GM19023 (cell line): ENCODE data around the gene BCAS1.
A peak's percentile ranks its signal among the peaks of the same experiment; 100 is the strongest.

Experiments used
- ATAC-seq: cut with Tn5 transposase; IDR thresholded peaks from one replicate; pipeline ENCODE4 v1.9.1; 2021; ENCODE audit warnings: mild to moderate bottlenecking, moderate library complexity; ENCODE audit not compliant: unreplicated experiment

BCAS1 gene

DNA sequence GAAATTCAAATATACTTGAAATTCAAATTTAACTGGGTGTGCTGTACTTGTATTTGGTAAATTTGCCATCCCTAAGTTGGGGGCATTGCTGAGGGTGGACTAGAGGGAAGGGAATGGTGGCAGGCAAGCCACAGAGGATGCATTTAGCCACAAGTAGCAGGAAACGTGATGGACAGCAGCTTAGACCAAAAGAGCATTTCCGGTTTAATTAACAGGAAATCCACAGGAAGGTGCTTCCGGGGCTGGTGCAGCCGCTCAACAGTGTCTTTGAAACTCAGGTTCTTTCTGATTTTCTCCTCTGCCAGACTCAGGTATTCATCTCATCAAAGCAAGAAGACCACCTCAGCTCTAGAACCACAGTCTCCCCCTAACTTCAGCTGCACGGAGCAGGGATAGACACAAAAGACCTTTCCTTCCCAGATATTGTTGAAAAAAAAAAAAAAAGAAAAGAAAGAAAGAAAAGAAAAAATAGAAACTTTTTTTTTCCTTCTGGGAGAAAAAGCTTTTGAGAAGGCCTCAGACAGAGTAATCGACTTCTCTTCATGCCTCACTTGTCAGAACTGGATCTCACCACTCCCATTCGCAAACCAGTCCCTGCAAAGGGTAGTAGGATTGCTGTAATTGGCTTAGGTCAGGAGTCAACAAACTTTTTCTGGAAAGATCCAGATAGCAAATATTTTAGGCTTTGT lies 8.0 kb upstream of the BCAS1 start:
- ATAC-seq: no peak

GRCh38 chr20:54076259-54076658 lies 5.9 kb upstream of the BCAS1 start:
- ATAC-seq: no peak

DNA sequence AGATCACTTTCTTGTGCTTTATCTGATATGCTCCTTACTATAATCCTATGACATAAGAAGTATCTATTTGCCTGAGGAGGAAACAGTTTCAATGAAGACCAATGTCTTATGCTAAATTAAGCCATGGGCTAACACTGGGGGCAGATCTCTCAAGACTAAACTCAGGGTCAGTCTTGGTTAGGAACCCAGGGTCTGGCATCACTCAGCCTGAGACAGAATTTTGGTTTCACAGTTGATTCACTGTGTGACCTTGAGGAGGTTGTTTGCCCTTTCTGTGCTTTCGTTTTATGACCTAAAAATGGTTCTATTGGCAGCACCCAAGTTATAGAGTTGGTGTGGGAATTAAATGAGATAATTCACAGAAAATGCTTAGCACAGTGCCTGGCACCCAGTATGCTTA lies 4.9 kb upstream of the BCAS1 start:
- ATAC-seq: no peak

DNA sequence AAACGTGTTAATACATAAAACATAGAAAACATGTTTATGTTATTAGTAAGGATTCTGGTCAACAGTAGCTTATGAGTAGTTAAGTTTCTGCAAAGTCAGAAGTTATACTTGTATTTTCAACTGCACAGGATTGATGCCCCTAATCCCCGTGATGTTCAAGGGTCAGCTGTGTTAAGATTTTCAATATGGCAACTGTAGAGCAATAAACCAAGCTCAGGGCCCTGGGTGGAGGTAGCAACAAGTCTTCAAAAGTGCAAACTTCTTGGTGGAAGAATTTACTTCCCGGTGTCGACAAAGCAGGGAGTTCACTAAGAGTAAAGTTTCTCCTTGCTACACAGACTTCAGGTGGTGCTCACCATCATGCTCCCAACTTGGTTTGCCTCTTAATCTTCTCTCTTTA lies 4.1 kb upstream of the BCAS1 start:
- ATAC-seq: no peak

- ATAC-seq: no peak
Observed at GRCh38 chr20:54073288-54073687, 2.9 kb upstream of the BCAS1 start.

DNA sequence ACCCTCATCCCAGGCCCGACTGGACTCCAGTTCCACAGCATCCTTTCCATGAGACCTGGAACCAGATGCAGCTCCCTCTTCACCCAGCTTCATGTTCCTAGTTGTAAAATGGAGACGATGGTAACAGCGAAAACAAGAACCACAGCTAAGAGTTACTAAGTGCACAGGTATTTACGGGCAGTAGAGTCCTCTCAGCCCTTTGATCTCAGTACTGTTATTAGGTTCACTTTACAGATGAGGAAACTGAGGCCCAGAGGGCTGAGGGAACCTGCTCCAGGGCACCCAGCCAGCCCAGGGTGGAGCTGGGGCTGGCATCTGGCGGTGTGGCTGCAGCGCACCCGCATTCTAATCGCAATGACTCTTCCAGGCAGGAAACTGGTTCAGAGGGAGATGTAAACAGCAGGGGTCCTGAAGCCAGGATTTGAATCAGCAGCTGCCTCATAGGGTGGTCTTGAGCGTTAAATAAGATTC lies 858 bp downstream of the BCAS1 start:
- no peak for ATAC-seq

DNA sequence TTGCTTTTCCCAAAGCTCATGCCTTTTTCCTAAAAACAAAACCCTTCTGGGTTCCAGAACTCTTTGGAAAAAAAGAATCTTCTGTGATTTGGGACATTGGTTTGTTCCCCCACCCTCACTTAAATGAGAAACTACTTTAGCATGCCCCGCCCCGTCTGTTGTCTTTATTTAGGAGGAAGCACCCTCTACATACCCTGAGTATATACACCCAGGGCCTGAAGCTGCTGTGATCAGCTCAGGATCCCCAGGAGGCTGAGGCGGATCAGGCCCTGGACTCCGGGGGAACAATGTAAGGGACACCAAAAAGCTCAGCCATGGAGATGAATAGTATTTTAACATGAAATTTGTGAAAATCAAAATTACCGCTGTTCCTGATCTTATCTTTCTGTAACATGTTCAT lies 1.4 kb downstream of the BCAS1 start:
- no peak for ATAC-seq

DNA sequence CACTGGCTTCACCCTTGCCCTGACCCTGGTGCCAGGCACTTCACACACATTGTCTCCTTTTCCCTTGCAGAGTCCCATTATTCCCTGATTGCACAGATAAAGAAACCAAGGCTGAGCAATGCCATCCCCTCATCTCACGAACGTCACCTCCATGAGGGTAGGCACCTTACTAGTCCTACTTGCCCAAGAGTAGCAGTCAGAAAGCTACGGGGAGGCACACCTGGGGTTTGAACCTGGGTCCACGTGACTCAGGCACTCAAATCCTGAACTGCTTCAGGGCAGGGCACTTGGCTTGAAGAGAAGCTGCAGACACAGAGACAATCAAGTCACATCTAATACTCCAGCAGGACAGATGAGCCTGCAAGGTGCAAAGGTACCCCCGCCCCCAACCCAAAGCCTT lies 1.9 kb downstream of the BCAS1 start:
- no peak for ATAC-seq

- ATAC-seq: peak; percentile 49
Observed at GRCh38 chr20:54067606-54068174, 2.7 kb downstream of the BCAS1 start.

DNA sequence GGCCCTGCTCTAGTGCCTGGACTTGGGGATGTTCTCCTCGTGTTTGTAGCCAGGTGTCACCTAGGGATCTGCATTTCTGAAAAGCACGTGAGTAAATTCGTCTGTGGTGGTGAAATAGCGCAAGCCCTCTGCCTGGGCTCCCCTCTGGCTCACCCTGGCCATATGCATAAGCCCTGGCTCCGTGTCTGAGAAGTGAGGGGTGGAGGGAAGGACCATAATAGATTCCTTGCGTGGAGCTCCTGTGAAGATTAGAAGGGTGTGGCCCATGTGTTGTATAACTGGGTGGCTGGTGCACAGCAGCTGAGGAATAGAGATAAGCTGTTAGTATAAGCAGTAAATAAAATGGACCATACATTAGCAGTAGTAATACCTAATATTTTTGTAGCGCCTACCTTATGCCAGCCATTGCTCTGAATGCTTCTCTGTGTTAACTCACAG lies 4.8 kb downstream of the BCAS1 start:
- ATAC-seq: no peak

- no peak for ATAC-seq
Observed at GRCh38 chr20:54064939-54065338, 5.5 kb downstream of the BCAS1 start.

GRCh38 chr20:54063992-54064676 lies 6.3 kb downstream of the BCAS1 start:
- ATAC-seq: no peak

- no peak for ATAC-seq
Observed at GRCh38 chr20:54063580-54063979, 6.8 kb downstream of the BCAS1 start.

DNA sequence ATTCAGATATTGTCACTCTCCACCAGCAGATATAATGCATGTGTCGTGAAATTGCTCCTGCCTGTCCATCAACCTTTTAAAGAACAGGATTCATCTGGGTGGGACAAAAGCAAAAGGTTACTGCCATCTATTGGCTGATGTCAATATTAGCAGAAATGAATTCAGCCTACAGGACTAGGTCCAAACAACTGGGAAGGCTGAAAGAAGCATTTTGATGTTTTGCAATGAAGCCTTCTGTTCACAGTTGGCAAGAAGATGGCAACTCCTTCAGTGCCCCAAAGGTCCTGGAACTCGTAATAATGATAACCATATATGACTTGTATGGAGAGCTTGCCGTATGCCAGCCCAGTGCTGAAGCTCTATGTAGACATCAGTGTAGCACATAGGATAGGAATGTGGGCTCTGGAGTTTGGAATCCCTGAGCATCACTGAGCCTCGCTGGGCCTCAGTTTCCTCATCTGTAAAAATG lies 7.5 kb downstream of the BCAS1 start:
- ATAC-seq: no peak

- ATAC-seq: no peak
Observed at GRCh38 chr20:54061101-54061881, 9.1 kb downstream of the BCAS1 start.

DNA sequence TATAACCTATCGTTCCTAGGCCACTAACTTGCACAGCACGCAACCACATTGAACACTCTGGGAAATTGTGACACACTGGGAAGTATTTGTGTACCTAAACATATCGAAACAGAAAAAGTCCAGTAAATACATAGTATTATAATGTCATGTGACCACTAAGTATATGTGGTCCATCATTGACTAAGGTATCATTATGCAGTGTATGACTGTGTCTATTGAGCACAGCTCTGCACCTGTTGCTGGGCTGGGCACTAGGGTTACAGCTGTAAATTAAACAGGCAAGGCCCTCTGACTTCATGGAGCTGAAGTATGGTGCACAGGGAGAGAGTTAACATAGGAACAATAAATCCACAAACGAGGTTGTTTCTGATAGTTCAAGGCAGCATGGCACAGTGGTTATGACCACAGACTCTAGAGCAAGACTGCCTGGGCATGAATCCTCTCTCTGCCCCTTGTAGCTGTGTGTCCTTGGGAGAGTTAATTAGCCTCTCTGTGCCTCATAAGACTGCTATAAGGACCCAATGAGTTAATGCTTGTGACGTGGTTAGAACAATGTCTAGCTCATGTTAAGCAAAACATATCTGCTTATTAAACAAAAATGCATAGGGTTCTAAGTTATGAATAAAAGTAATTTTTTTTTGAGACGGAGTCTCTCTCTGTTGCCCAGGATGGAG lies 10.6 kb downstream of the BCAS1 start:
- no peak for ATAC-seq

DNA sequence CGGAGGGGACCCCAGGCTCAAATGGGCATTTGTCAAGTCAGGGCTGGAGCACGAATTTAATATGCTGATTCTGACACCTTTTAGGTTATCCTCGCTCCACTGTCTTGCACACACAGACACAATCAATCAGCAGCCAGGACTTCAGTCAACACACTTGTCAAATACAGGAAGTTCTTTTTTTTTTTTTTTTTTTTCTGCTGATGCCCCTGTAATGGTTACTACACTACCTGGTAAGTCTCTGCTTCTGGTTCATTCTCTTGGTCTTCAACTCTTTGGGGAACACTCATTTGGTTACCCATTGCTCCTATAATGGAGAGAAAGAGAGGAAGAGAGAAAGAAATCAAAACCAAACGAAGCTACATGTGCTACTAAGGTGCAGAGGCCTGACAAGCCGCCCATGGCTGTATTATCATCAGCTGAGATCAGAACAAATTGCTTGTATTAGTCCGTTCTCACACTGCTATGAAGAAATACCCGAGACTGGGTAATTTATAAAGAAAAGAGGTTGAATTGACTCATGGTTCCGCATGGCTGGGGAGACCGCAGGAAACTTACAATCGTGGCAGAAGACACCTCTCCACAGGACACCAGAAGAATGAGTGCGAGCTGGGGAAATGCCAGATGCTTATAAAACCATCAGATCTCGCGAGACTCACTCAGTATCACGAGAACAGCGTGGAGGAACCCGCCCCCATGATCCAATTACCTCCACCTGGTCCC lies 11.8 kb downstream of the BCAS1 start:
- ATAC-seq: peak; percentile 56

GRCh38 chr20:54056762-54057639 lies 13.4 kb downstream of the BCAS1 start:
- no peak for ATAC-seq

DNA sequence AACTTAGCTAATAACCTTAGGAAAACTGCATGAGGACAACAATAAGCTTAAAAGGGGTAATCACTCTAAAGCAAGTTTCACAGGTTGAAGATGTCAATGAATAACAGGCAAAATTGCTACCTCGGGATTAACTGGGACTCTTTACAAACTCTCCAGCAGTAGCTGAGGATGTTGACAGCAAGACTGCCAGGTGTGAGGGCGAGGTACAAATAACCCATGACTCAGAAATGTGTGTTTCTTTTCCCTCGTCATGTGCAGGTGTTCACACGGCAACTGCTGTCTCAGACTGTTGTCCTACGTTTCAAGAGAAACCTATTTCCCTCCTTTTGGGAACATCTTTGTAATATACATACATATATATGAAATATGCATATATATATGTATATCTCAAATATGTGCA lies 15.9 kb downstream of the BCAS1 start:
- no peak for ATAC-seq
